ENCODE data around the gene MINPP1. TPM values are rescaled to one million over a fixed set of nuclear protein-coding genes. Genes with fewer than 3 reads are reported as not detected.
A peak's percentile ranks its signal among the peaks of the same experiment; 100 is the strongest.
"Not testable (repeated sequence)": the region's sequence is repeated elsewhere in the genome, so short reads cannot be mapped to it uniquely, and the experiment has no call there.

MINPP1 gene, protein sequence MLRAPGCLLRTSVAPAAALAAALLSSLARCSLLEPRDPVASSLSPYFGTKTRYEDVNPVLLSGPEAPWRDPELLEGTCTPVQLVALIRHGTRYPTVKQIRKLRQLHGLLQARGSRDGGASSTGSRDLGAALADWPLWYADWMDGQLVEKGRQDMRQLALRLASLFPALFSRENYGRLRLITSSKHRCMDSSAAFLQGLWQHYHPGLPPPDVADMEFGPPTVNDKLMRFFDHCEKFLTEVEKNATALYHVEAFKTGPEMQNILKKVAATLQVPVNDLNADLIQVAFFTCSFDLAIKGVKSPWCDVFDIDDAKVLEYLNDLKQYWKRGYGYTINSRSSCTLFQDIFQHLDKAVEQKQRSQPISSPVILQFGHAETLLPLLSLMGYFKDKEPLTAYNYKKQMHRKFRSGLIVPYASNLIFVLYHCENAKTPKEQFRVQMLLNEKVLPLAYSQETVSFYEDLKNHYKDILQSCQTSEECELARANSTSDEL
- 10 to 100 TPM; 19.7 to 29.0 (median 25.1) TPM for total RNA-seq

- H3K4me1 ChIP-seq (replicated peaks in 1 of 2) = peaks cover 15 to 32% of the 10 kb centered on the region in 2 donors
- ATAC-seq (replicated peaks in 6 of 8) = peak; percentile 84 to 98 (median 95)
- in situ Hi-C loops (cut with MboI; ENCODE audit: low pct_unique_long_range_greater_than_20kb in 2 of 9, low sequenced_read_pairs in 9 of 9, unreplicated experiment in 9 of 9) = no loop called here
- 0 to 5% (median 1%) methylated on average over 1 to 21 of the region's 74 CpGs; no CpG with 5 or more reads in 3 of the 10 experiments for WGBS, 10 experiments
- peak within 1 kb of the TSS; percentile 79 to 92 (median 85) for H3K4me3 ChIP-seq
- peak within 1 kb of the TSS; percentile 70 to 77 for H3K27ac ChIP-seq
These were observed at the start of gene MINPP1 for GRCh38 chr10:87504640-87505365. TSS of gene MINPP1 (plus strand) at chr10:87504893. CDS start at chr10:87504916, 23 bp downstream.

DNA sequence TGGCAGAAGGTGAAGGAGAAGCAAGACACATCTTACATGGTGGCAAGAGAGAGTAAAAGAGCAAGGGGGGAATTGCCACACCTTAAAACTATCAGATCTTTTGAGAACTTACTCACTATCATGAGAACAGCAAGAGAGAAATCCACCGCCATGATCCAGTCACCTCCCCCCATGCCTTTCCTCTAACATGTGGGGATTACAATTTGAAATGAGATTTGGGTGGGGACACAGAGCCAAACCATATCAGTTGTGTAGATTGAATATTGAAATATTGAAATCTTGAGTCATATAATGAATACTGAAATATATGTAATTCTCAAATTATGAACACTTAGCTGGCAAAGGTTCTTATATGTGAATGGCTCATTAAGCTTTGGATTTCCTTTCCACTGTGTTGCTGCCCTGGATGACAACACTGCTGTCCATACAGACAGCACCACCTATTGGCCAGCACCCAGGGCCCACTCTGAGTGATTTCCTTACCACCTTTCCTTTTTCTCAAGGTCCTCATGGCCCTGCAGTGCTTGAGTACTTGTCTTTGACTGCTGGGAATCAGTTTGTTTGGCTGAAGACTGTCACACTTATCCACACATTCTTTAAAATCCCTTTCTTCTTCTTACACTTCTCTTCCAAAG is 48.0 kb upstream of the MINPP1 start:
- in situ Hi-C loops (cut with MboI; ENCODE audit: low pct_unique_long_range_greater_than_20kb in 2 of 9, low sequenced_read_pairs in 9 of 9, unreplicated experiment in 9 of 9); H3K4me1 ChIP-seq (replicated peaks in 1 of 2); H3K27ac ChIP-seq; H3K4me3 ChIP-seq: not testable (repeated sequence)
- peak in 3 of 8 experiments; percentile 64 to 98 (median 95) for ATAC-seq (replicated peaks in 6 of 8)
- no CpG with 5 or more reads among the region's 1 CpG for WGBS, 10 experiments

DNA sequence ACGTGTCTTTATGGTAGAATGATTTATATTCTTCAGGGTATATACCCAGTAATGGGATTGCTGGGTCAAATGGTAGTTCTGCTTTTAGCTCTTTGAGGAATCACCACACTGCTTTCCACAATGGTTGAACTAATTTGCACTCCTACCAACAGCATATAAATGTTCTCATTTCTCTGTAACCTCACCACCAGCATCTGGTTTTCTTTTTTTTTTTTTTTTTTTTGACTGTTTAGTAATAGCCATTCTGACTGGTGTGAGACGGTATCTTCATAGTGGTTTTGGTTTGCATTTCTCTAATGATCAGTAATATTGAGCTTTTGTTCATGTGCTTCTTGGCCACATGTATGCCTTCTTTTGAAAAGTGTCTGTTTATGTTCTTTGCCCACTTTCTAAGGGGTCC is 42.9 kb upstream of the MINPP1 start:
- H3K27ac ChIP-seq; H3K4me3 ChIP-seq; ATAC-seq (replicated peaks in 6 of 8); in situ Hi-C loops (cut with MboI; ENCODE audit: low pct_unique_long_range_greater_than_20kb in 2 of 9, low sequenced_read_pairs in 9 of 9, unreplicated experiment in 9 of 9); H3K4me1 ChIP-seq (replicated peaks in 1 of 2): not testable (repeated sequence)
- WGBS, 10 experiments = no CpG with 5 or more reads among the region's 2 CpGs

DNA sequence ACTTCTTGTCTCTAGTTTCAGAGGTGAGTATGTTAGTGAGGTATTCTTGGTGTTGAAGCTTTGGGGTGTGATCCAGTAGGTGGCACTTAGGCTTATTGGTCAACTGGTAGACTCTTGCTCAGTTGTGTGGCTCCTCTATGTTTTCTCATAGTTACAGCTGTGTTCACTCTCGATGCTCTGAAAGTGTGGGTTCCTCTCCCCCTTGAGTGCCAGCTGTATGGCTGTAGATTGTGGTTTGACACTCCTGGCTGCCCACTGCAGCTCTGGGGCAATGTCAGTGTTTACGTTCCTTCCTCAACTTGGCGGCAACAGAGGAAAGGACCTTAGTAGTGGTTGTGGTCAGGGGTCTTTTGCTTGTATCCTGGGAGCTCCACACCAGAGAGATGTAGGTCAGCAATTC is 37.8 kb upstream of the MINPP1 start:
- H3K4me3 ChIP-seq; H3K4me1 ChIP-seq (replicated peaks in 1 of 2); in situ Hi-C loops (cut with MboI; ENCODE audit: low pct_unique_long_range_greater_than_20kb in 2 of 9, low sequenced_read_pairs in 9 of 9, unreplicated experiment in 9 of 9); H3K27ac ChIP-seq; ATAC-seq (replicated peaks in 6 of 8): not testable (repeated sequence)
- WGBS, 10 experiments = no CpG with 5 or more reads among the region's 3 CpGs

GRCh38 chr10:87488733-87489132 is 16.0 kb upstream of the MINPP1 start:
- H3K27ac ChIP-seq; in situ Hi-C loops (cut with MboI; ENCODE audit: low pct_unique_long_range_greater_than_20kb in 2 of 9, low sequenced_read_pairs in 9 of 9, unreplicated experiment in 9 of 9); H3K4me3 ChIP-seq; H3K4me1 ChIP-seq (replicated peaks in 1 of 2): not testable (repeated sequence)
- ATAC-seq (replicated peaks in 6 of 8) = peak in 5 of 8 experiments; percentile 20 to 75 (median 65)
- no CpG with 5 or more reads among the region's 1 CpG for WGBS, 10 experiments

DNA sequence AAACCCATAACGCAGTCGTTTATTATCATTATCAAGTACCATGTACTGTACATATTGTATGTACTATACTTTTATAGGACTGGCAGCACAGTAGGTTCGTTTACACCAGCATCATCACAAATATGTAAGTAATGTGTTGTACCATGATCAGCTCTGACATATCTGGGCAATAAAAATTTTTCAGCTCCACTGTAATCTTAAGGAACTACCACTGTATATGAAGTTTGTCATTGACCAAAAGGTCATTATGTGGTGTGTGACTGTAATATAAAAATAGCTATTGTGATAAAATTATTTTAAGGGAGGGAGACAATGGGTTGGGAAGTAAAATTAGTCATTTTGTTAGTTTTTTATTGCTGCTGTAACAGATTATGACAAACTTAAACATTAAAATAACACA is 14.4 kb upstream of the MINPP1 start:
- in situ Hi-C loops (cut with MboI; ENCODE audit: low pct_unique_long_range_greater_than_20kb in 2 of 9, low sequenced_read_pairs in 9 of 9, unreplicated experiment in 9 of 9); ATAC-seq (replicated peaks in 6 of 8); H3K4me1 ChIP-seq (replicated peaks in 1 of 2); H3K27ac ChIP-seq; H3K4me3 ChIP-seq: not testable (repeated sequence)
- no CpG with 5 or more reads among the region's 3 CpGs for WGBS, 10 experiments

DNA sequence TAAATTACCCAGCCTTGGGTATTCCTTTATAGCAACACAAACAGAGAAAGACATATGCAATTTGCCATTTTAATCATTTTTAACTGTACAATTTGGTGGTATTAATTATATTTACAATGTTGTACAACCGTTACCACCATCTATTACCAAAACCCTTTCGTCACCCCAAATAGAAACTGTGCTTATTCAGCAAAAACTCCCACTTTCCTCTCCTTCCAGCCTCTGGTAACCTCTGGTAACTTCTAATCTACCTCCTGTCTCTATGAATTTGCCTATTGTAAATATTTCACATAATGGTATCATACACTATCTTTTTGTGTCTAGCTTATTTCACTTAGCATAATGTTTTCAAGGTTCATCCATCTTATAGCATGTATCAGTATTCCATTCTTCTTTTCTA is 12.2 kb upstream of the MINPP1 start:
- WGBS, 10 experiments = no CpG with 5 or more reads among the region's 2 CpGs
- H3K4me3 ChIP-seq; ATAC-seq (replicated peaks in 6 of 8); in situ Hi-C loops (cut with MboI; ENCODE audit: low pct_unique_long_range_greater_than_20kb in 2 of 9, low sequenced_read_pairs in 9 of 9, unreplicated experiment in 9 of 9); H3K27ac ChIP-seq; H3K4me1 ChIP-seq (replicated peaks in 1 of 2): not testable (repeated sequence)

GRCh38 chr10:87495446-87495845 is 9.2 kb upstream of the MINPP1 start:
- 33 to 100% (median 73%) methylated on average over 2 to 4 of the region's 5 CpGs; no CpG with 5 or more reads in 4 of the 10 experiments for WGBS, 10 experiments
- H3K4me1 ChIP-seq (replicated peaks in 1 of 2); H3K4me3 ChIP-seq; in situ Hi-C loops (cut with MboI; ENCODE audit: low pct_unique_long_range_greater_than_20kb in 2 of 9, low sequenced_read_pairs in 9 of 9, unreplicated experiment in 9 of 9); H3K27ac ChIP-seq: not testable (repeated sequence)
- peak in 2 of 8 experiments; percentile 50 to 54 for ATAC-seq (replicated peaks in 6 of 8)

- H3K4me3 ChIP-seq; H3K27ac ChIP-seq; H3K4me1 ChIP-seq (replicated peaks in 1 of 2); in situ Hi-C loops (cut with MboI; ENCODE audit: low pct_unique_long_range_greater_than_20kb in 2 of 9, low sequenced_read_pairs in 9 of 9, unreplicated experiment in 9 of 9): not testable (repeated sequence)
- 67 to 100% (median 100%) methylated on average over 1 of the region's 2 CpGs; no CpG with 5 or more reads in 7 of the 10 experiments for WGBS, 10 experiments
- ATAC-seq (replicated peaks in 6 of 8) = peak in 1 of 8 experiments; percentile 27
These were observed 7.3 kb upstream of the MINPP1 start for GRCh38 chr10:87497386-87497785.

- no CpG with 5 or more reads among the region's 4 CpGs for WGBS, 10 experiments
These were observed 6.4 kb upstream of the MINPP1 start for GRCh38 chr10:87498106-87498789.

GRCh38 chr10:87500646-87501048 is 4.0 kb upstream of the MINPP1 start:
- Histone ChIP-seq H3K4me3 (no peak overlapping the region), H3K4me1 (replicated peaks in 1 of 2) (peaks cover 0 to 8% of the 10 kb centered on the region in 2 donors), H3K27ac (no peak overlapping the region)
- ATAC-seq (replicated peaks in 6 of 8) = no peak
- WGBS, 10 experiments = 13 to 97% (median 76%) methylated on average over 1 to 3 of the region's 3 CpGs
- in situ Hi-C loops (cut with MboI; ENCODE audit: low pct_unique_long_range_greater_than_20kb in 2 of 9, low sequenced_read_pairs in 9 of 9, unreplicated experiment in 9 of 9) = no loop called here

More at GRCh38 chr10:87498106-87498789, 6.4 kb upstream of the MINPP1 start:
- in situ Hi-C loops (cut with MboI; ENCODE audit: low pct_unique_long_range_greater_than_20kb in 2 of 9, low sequenced_read_pairs in 9 of 9, unreplicated experiment in 9 of 9); H3K27ac ChIP-seq; H3K4me3 ChIP-seq; H3K4me1 ChIP-seq (replicated peaks in 1 of 2): not testable (repeated sequence)
- ATAC-seq (replicated peaks in 6 of 8) = peak in 1 of 8 experiments; percentile 23

DNA sequence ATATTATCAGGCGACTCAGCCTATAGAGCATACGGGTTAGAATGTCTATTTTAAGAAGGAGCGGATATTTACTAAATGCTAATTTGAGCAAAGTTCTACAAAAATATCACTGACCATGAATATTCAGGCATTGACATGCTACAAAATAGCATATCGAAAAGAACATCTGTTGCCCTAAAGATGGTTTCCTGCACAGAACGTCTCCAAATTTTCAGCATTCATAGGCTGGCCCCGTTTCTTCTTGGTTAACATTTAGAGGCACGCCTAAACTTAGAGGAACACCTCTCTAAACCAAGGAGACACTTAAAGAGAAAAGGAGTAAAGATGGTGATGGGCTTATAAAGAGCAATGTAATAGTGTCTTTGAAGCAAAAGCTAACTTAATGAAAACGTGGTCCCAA is 1.3 kb upstream of the MINPP1 start:
- in situ Hi-C loops (cut with MboI; ENCODE audit: low pct_unique_long_range_greater_than_20kb in 2 of 9, low sequenced_read_pairs in 9 of 9, unreplicated experiment in 9 of 9) = no loop called here
- Histone ChIP-seq H3K4me3 (peak overlapping the region in 2 of 5 donors; percentile 79 to 85), H3K4me1 (replicated peaks in 1 of 2) (peaks cover 15 to 31% of the 10 kb centered on the region in 2 donors), H3K27ac (no peak overlapping the region)
- peak in 3 of 8 experiments; percentile 7 to 33 (median 20) for ATAC-seq (replicated peaks in 6 of 8)
- 0 to 100% (median 73%) methylated on average over 2 to 8 of the region's 8 CpGs for WGBS, 10 experiments

Measured in motor neuron (in vitro differentiated cells).